Subcutaneous adipose tissue (tissue), 4 donors: ENCODE measurements around the gene ALAS2. TPM values are rescaled to one million over a fixed set of nuclear protein-coding genes. Genes with fewer than 3 reads are reported as not detected.

ENCODE experiments used
- CTCF ChIP-seq: fragments of 450-650 bp; IDR thresholded peaks from one replicate; pipeline ENCODE4 v1.5.1; 2016; ENCODE audit warnings: low read depth, mild to moderate bottlenecking, control low read depth, antibody characterized with exemption, moderate library complexity
- total RNA-seq, 4 donors: library from RNA; depleted of rRNA; stranded (reverse); fragments of >200 nt; gene quantifications; one replicate each; pipeline ENCODE4 v1.1.0, GENCODE V29; 2016

The ALAS2 gene
- total RNA-seq, 4 donors from 2014 or later: 2.6 to 3.5 TPM; not detected in 2

GRCh38 chrX:54999717-55000598, 30.8 kb downstream of the ALAS2 start, which contains the start of gene APEX2:
Gene APEX2, plus strand, starts transcription at chrX:55000363. Its CDS starts 60 bp downstream, at chrX:55000423.
- TF ChIP-seq CTCF: no peak

- TF ChIP-seq CTCF: no peak
These were observed 35.2 kb downstream of the ALAS2 start for GRCh38 chrX:54995621-54996020.

- no peak for TF ChIP-seq CTCF
These were observed 36.0 kb downstream of the ALAS2 start for GRCh38 chrX:54994668-54995351.

- no peak for TF ChIP-seq CTCF
These were observed 36.7 kb downstream of the ALAS2 start, which contains the start of gene PFKFB1 for GRCh38 chrX:54994099-54994498. Gene PFKFB1, minus strand, starts transcription at chrX:54994188. Its CDS starts 181 bp downstream, at chrX:54994007.

GRCh38 chrX:54992911-54993622, 37.7 kb downstream of the ALAS2 start:
- TF ChIP-seq CTCF: no peak

GRCh38 chrX:54991706-54992105, 39.1 kb downstream of the ALAS2 start:
- TF ChIP-seq CTCF: no peak
